Measurements from ENCODE around the gene TCAF1. TPM values are rescaled to one million over a fixed set of nuclear protein-coding genes. Genes with fewer than 3 reads are reported as not detected.

TCAF1 gene
- polyA plus RNA-seq, 1 donor from 2014 or later: 172 TPM

DNA sequence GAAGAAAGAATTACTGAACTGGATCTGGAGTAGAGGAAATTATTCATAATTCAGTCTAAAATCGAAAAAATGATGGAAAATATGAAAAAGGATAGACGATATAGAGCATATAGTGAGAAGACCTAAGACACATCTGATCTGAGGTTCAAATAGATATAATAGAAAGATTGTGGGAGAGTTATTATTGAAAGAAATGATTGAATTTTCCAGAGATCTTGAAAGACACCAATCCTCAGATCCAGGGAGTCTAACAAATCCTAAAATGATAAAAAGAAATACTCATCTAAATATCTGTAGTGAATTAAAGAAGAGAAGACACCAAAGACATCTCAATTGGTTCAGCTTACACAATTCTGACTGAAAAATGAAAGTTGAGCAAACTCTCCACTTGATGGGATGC, 12.9 kb downstream of the TCAF1 start:
- Histone ChIP-seq H3K36me3 (ENCODE audit: insufficient read depth, low read length) (no peaks in the 10 kb centered on the region), H3K4me3 (ENCODE audit: low read length) (no peak overlapping the region), H2AFZ (ENCODE audit: low read depth, low read length) (no peak overlapping the region), H3F3A (ENCODE audit: insufficient read depth, low read length, poor library complexity, severe bottlenecking) (peaks cover 3% of the 10 kb centered on the region), H3K9me3 (ENCODE audit: low read length) (no peaks in the 10 kb centered on the region), H3K4me2 (ENCODE audit: low read length) (no peak overlapping the region), H3K9ac (ENCODE audit: low read length) (no peak overlapping the region), H3K79me2 (replicated peaks; ENCODE audit: insufficient read depth, low read length) (peaks cover 48% of the 10 kb centered on the region), H4K20me1 (ENCODE audit: insufficient read depth) (no peaks in the 10 kb centered on the region), H3K27ac (ENCODE audit: low read length) (no peak overlapping the region), H3K27me3 (ENCODE audit: insufficient read depth, low read depth, low read length) (no peaks in the 10 kb centered on the region), H3K9me2 (ENCODE audit: insufficient read depth, low read length) (no peaks in the 10 kb centered on the region)
- TF ChIP-seq POLR2AphosphoS5 (IDR thresholded peaks at IDR 0.05): no peak
- no peak for TF ChIP-seq RAD21 (conservative IDR thresholded peaks at IDR 0.05)
- TF ChIP-seq, protein P1, sequence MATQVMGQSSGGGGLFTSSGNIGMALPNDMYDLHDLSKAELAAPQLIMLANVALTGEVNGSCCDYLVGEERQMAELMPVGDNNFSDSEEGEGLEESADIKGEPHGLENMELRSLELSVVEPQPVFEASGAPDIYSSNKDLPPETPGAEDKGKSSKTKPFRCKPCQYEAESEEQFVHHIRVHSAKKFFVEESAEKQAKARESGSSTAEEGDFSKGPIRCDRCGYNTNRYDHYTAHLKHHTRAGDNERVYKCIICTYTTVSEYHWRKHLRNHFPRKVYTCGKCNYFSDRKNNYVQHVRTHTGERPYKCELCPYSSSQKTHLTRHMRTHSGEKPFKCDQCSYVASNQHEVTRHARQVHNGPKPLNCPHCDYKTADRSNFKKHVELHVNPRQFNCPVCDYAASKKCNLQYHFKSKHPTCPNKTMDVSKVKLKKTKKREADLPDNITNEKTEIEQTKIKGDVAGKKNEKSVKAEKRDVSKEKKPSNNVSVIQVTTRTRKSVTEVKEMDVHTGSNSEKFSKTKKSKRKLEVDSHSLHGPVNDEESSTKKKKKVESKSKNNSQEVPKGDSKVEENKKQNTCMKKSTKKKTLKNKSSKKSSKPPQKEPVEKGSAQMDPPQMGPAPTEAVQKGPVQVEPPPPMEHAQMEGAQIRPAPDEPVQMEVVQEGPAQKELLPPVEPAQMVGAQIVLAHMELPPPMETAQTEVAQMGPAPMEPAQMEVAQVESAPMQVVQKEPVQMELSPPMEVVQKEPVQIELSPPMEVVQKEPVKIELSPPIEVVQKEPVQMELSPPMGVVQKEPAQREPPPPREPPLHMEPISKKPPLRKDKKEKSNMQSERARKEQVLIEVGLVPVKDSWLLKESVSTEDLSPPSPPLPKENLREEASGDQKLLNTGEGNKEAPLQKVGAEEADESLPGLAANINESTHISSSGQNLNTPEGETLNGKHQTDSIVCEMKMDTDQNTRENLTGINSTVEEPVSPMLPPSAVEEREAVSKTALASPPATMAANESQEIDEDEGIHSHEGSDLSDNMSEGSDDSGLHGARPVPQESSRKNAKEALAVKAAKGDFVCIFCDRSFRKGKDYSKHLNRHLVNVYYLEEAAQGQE (IDR thresholded peaks at IDR 0.05; ENCODE audit: borderline replicate concordance): no peak
- TF ChIP-seq MXI1 (conservative IDR thresholded peaks at IDR 0.05; ENCODE audit: poor library complexity, severe bottlenecking): no peak
- no peak for TF ChIP-seq SMC3 (conservative IDR thresholded peaks at IDR 0.05; ENCODE audit: poor library complexity)
- TF ChIP-seq, protein P2, sequence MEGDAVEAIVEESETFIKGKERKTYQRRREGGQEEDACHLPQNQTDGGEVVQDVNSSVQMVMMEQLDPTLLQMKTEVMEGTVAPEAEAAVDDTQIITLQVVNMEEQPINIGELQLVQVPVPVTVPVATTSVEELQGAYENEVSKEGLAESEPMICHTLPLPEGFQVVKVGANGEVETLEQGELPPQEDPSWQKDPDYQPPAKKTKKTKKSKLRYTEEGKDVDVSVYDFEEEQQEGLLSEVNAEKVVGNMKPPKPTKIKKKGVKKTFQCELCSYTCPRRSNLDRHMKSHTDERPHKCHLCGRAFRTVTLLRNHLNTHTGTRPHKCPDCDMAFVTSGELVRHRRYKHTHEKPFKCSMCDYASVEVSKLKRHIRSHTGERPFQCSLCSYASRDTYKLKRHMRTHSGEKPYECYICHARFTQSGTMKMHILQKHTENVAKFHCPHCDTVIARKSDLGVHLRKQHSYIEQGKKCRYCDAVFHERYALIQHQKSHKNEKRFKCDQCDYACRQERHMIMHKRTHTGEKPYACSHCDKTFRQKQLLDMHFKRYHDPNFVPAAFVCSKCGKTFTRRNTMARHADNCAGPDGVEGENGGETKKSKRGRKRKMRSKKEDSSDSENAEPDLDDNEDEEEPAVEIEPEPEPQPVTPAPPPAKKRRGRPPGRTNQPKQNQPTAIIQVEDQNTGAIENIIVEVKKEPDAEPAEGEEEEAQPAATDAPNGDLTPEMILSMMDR (IDR thresholded peaks at IDR 0.05; ENCODE audit: poor library complexity, severe bottlenecking): no peak
- TF ChIP-seq EP300 (conservative IDR thresholded peaks at IDR 0.05; ENCODE audit: poor library complexity, severe bottlenecking): no peak
- TF ChIP-seq EZH2 (IDR thresholded peaks at IDR 0.05; ENCODE audit: borderline replicate concordance, insufficient read depth, low read length, poor library complexity, severe bottlenecking): no peak
- no peak for TF ChIP-seq TAF1 (IDR thresholded peaks at IDR 0.05; ENCODE audit: low read depth)

DNA sequence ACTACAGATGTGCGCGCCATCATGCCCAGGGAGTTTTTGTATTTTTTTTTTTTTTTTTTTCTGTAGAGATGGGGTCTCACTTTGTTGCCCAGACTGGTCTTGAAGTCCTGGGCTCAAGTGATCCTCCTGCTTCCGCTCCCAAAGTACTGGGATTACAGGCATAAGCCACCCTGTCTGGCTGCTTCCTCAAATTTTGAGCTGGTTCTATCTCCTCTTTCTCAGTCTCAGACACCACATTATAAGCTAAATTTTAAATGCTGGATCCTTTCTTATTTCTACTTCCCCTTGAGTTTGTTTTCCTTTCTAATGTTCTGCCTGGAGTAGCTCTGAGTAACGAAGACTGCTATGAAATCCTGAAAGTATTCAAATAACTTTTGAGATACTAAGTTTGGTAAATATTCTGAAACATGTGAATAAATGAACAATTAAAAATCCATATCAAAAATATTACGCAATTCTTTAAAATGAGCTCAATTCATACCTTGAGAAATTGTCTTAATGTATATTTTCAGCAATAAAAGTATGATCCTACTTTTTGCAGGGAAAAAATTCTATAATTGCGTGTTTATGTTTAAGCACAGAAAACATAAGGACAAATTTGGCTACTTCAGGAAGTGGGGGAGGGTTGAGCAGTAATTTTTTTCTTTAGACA, 15.0 kb downstream of the TCAF1 start:
- Histone ChIP-seq H3K9ac (ENCODE audit: low read length) (no peak overlapping the region), H3K79me2 (replicated peaks; ENCODE audit: insufficient read depth, low read length) (peaks cover 42% of the 10 kb centered on the region), H3K9me2 (ENCODE audit: insufficient read depth, low read length) (no peaks in the 10 kb centered on the region), H3K4me2 (ENCODE audit: low read length) (no peak overlapping the region), H3K4me3 (ENCODE audit: low read length) (no peak overlapping the region), H3K27ac (ENCODE audit: low read length) (no peak overlapping the region), H3K27me3 (ENCODE audit: insufficient read depth, low read depth, low read length) (no peaks in the 10 kb centered on the region), H4K20me1 (ENCODE audit: insufficient read depth) (no peaks in the 10 kb centered on the region), H3F3A (ENCODE audit: insufficient read depth, low read length, poor library complexity, severe bottlenecking) (peaks cover 4% of the 10 kb centered on the region), H2AFZ (ENCODE audit: low read depth, low read length) (no peak overlapping the region), H3K9me3 (ENCODE audit: low read length) (no peaks in the 10 kb centered on the region), H3K36me3 (ENCODE audit: insufficient read depth, low read length) (no peaks in the 10 kb centered on the region)
- TF ChIP-seq, protein P1 (IDR thresholded peaks at IDR 0.05; ENCODE audit: borderline replicate concordance): no peak
- TF ChIP-seq RAD21 (conservative IDR thresholded peaks at IDR 0.05): no peak
- TF ChIP-seq, protein P2 (IDR thresholded peaks at IDR 0.05; ENCODE audit: poor library complexity, severe bottlenecking): no peak

Measured in neural cell (in vitro differentiated cells).